HepG2 (cell line): ENCODE measurements around the gene TMEM53. TPM values are rescaled to one million over a fixed set of nuclear protein-coding genes. Genes with fewer than 3 reads are reported as not detected.
A peak's percentile ranks its signal among the peaks of the same experiment; 100 is the strongest.

ENCODE experiments used
- ATAC-seq: fragments of 200-7000 bp; cut with Tn5 transposase; 3 replicates; pipeline ENCODE4 v1.9.1; 2020; ENCODE audit warnings: mild to moderate bottlenecking, moderate library complexity
- BruUV-seq: library from RNA; stranded (reverse); fragments of 400-500 nt; replicated peaks from 2 replicates; lab custom pipeline; 2021; lab: Mats Ljungman, UMichigan
- CTCF ChIA-PET: fragments of 300-600 bp; formaldehyde crosslinking; extraction: SDS; loops from one replicate; lab custom pipeline; 2021; ENCODE audit warnings: low total read pairs, inconsistent platforms, low intra/inter-chr PET ratio; lab: Yijun Ruan, JAX
- POLR2A ChIA-PET: fragments of 350-600 bp; sonication (Branson Sonifier 250); formaldehyde crosslinking; loops from one replicate; lab custom pipeline; 2020; ENCODE audit warnings: antibody characterized with exemption, inconsistent platforms; lab: Yijun Ruan, JAX
- DNase-seq: peaks from one replicate; pipeline ENCODE4 v3.0.0-alpha.2; 2015; ENCODE audit warnings: low spot score
- FAIRE-seq: peaks from 3 replicates; lab custom pipeline; 2011; peaks lifted over from hg19 to GRCh38; lab: Jason Lieb, UNC
- H2AFZ ChIP-seq: one replicate; pipeline ENCODE4 v1.6.1; 2011; ENCODE audit warnings: low read length, inconsistent platforms
- H3K27ac ChIP-seq: fragments of 300-600 bp; 3 replicates; pipeline ENCODE4 v1.8.0; 2011; ENCODE audit warnings: mixed run types, mild to moderate bottlenecking, mixed read lengths, low read length, inconsistent platforms; ENCODE audit not compliant: insufficient read depth; ENCODE audit errors: extremely low read length
- H3K27me3 ChIP-seq, 2 experiments: fragments of 200-600 bp in 1 of 2; 2 replicates in 1 of 2; 3 replicates in 1 of 2; pipeline versions ENCODE4 v1.6.0 to v1.8.0; 2011; ENCODE audit warnings: low read length in 2 of 2, mild to moderate bottlenecking in 2 of 2, moderate library complexity in 2 of 2, inconsistent platforms in 1 of 2; ENCODE audit not compliant: insufficient read depth in 2 of 2, control insufficient read depth in 1 of 2
- H3K36me3 ChIP-seq, 2 experiments: fragments of 200-600 bp in 1 of 2; replicated peaks in 1 of 2; 2 replicates in 1 of 2; 3 replicates in 1 of 2; pipeline versions ENCODE4 v1.5.1 to v1.8.0; 2011; ENCODE audit warnings: low read length in 2 of 2, inconsistent platforms in 1 of 2; ENCODE audit not compliant: insufficient read depth in 2 of 2, control insufficient read depth in 1 of 2
- H3K4me1 ChIP-seq: 2 replicates; pipeline ENCODE4 v1.5.1; 2012; ENCODE audit warnings: low read length, inconsistent platforms; ENCODE audit not compliant: insufficient read depth
- H3K4me2 ChIP-seq: 2 replicates; pipeline ENCODE4 v1.6.0; 2011; ENCODE audit warnings: low read depth, low read length, inconsistent platforms
- H3K4me3 ChIP-seq, 3 experiments: fragments of 200-600 bp in 1 of 3; sonication (generic), shearing (Covaris generic) in 1 of 3; replicated peaks in 1 of 3; 2 replicates each; pipeline ENCODE4 v1.5.1; 2011 to 2016; ENCODE audit warnings: low read length in 3 of 3, inconsistent platforms in 2 of 3, low read depth in 2 of 3, mild to moderate bottlenecking in 2 of 3, control low read depth in 1 of 3, mixed read lengths in 1 of 3; ENCODE audit not compliant: insufficient read depth in 1 of 3
- H3K79me2 ChIP-seq: one replicate; pipeline ENCODE4 v1.6.1; 2011; ENCODE audit warnings: low read length, inconsistent platforms; ENCODE audit not compliant: insufficient read depth
- H3K9ac ChIP-seq: 2 replicates; pipeline ENCODE4 v1.6.0; 2011; ENCODE audit warnings: mild to moderate bottlenecking, low read depth, low read length, inconsistent platforms; ENCODE audit not compliant: insufficient read depth
- H3K9me3 ChIP-seq: 2 replicates; pipeline ENCODE4 v1.5.1; 2012; ENCODE audit warnings: mild to moderate bottlenecking, low read length
- H4K20me1 ChIP-seq: 2 replicates; pipeline ENCODE4 v1.6.0; 2011; ENCODE audit warnings: inconsistent platforms, mild to moderate bottlenecking, low read length, moderate library complexity; ENCODE audit not compliant: insufficient read depth
- ARID4A ChIP-seq: sonication (generic); formaldehyde crosslinking; IDR thresholded peaks from 2 replicates; pipeline ENCODE4 v1.5.0; 2020; ENCODE audit warnings: mild to moderate bottlenecking, missing genetic modification reagents, borderline replicate concordance
- ARNT ChIP-seq: fragments of 450-650 bp; IDR thresholded peaks from 2 replicates; pipeline ENCODE4 v1.6.1; 2017
- BHLHE40 ChIP-seq: IDR thresholded peaks from 2 replicates; pipeline ENCODE4 v1.6.1; 2011; ENCODE audit warnings: low read length, improper control_type of control experiment
- CAMTA2 ChIP-seq: sonication (generic); formaldehyde crosslinking; IDR thresholded peaks from 2 replicates; pipeline ENCODE4 v1.4.0; 2020; ENCODE audit warnings: mild to moderate bottlenecking, missing genetic modification reagents, borderline replicate concordance
- CREB1 ChIP-seq, 2 experiments: fragments of 450-650 bp in 1 of 2; IDR thresholded peaks; 2 replicates each; pipeline ENCODE4 v1.6.1; 2016 to 2017; ENCODE audit warnings: control low read depth in 1 of 2, mild to moderate bottlenecking in 1 of 2, missing compliant biosample characterization in 1 of 2, missing genetic modification characterization in 1 of 2
- CREM ChIP-seq, 2 experiments: sonication (generic) in 1 of 2; formaldehyde crosslinking in 1 of 2; IDR thresholded peaks; 2 replicates each; pipeline versions ENCODE4 v1.4.0 to v1.6.1; 2016 to 2020; ENCODE audit warnings: antibody characterized with exemption in 1 of 2, mild to moderate bottlenecking in 1 of 2, missing genetic modification reagents in 1 of 2
- KDM2A ChIP-seq: sonication (generic); formaldehyde crosslinking; IDR thresholded peaks from 2 replicates; pipeline ENCODE4 v1.4.0; 2020; ENCODE audit warnings: low read depth, missing genetic modification reagents, borderline replicate concordance
- NR2C2 ChIP-seq: sonication (generic); formaldehyde crosslinking; IDR thresholded peaks from 2 replicates; pipeline ENCODE4 v1.4.0; 2020; ENCODE audit warnings: missing genetic modification reagents, mild to moderate bottlenecking, moderate library complexity, borderline replicate concordance
- PATZ1 ChIP-seq: sonication (generic); formaldehyde crosslinking; IDR thresholded peaks from 2 replicates; pipeline ENCODE4 v1.4.0; 2020; ENCODE audit warnings: missing genetic modification reagents
- REPIN1 ChIP-seq: sonication (generic); formaldehyde crosslinking; IDR thresholded peaks from 2 replicates; pipeline ENCODE4 v1.8.0; 2022; ENCODE audit warnings: missing genetic modification reagents, low read depth, mild to moderate bottlenecking, borderline replicate concordance
- TFAP4 ChIP-seq: sonication (generic); IDR thresholded peaks from 2 replicates; pipeline ENCODE4 v1.6.1; 2016; ENCODE audit warnings: low read depth, borderline replicate concordance
- ZBTB38 ChIP-seq: sonication (generic); formaldehyde crosslinking; IDR thresholded peaks from 2 replicates; pipeline ENCODE4 v1.5.1; 2020; ENCODE audit warnings: mild to moderate bottlenecking, missing genetic modification reagents
- ZNF3 ChIP-seq: IDR thresholded peaks from 2 replicates; pipeline ENCODE4 v1.7.0; 2017; ENCODE audit warnings: inconsistent platforms
- ZNF430 ChIP-seq: sonication (generic); formaldehyde crosslinking; IDR thresholded peaks from 2 replicates; pipeline ENCODE4 v1.9.0; 2021; ENCODE audit warnings: mild to moderate bottlenecking, missing genetic modification reagents
- ZNF709 ChIP-seq: sonication (generic); formaldehyde crosslinking; IDR thresholded peaks from 2 replicates; pipeline ENCODE4 v1.5.0; 2020; ENCODE audit warnings: mild to moderate bottlenecking, missing genetic modification reagents
- ZNF766 ChIP-seq: sonication (generic); formaldehyde crosslinking; IDR thresholded peaks from 2 replicates; pipeline ENCODE4 v1.5.0; 2020; ENCODE audit warnings: missing genetic modification reagents, borderline replicate concordance
- WGBS: methylation state at CpG from one replicate; pipeline ENCODE4 v1.1.6; 2017; ENCODE audit warnings: low lambda C conversion rate; 5-methylcytosine and 5-hydroxymethylcytosine counted together
- in situ Hi-C: cut with HindIII; loops from 2 replicates; pipeline ENCODE4 v1.10.0; 2017; ENCODE audit warnings: low pct_unique_long_range_greater_than_20kb; ENCODE audit not compliant: extremely low pct_ligation_motif_present
- intact Hi-C: fragments of 100-400 bp; cut with micrococcal nuclease; formaldehyde crosslinking; loops from one replicate; pipeline ENCODE4 v1.10.0; 2022; ENCODE audit not compliant: unreplicated experiment
- polyA plus RNA-seq, 8 experiments: library from polyadenylated mRNA; depleted of rRNA in 3 of 8; stranded (reverse) in 7 of 8; unstranded in 1 of 8; fragments of >200 nt; fragmentation: Illumina TruSeq in 4 of 8; extraction: Trizol in 4 of 8; gene quantifications; 2 replicates each; pipeline versions ENCODE4 v1.2.1 to v1.2.3, GENCODE V29; 2011 to 2016; ENCODE audit warnings: low read depth in 4 of 8, missing spikeins in 1 of 8, mixed read lengths in 1 of 8; ENCODE audit not compliant: insufficient read depth in 1 of 8
- total RNA-seq, 5 experiments: library from RNA; depleted of rRNA; stranded (reverse); fragments of >200 nt; fragmentation: Illumina TruSeq; extraction: Trizol; gene quantifications; 2 replicates each; pipeline ENCODE4 v1.2.3, GENCODE V29; 2016; ENCODE audit warnings: low read depth in 1 of 5

TMEM53 gene
- total and polyA plus RNA-seq, 2 of the 13 experiments (the other 11 are each of a cell fraction or from before 2014, with no cell fraction given) = 12.6 to 20.2 TPM

DNA sequence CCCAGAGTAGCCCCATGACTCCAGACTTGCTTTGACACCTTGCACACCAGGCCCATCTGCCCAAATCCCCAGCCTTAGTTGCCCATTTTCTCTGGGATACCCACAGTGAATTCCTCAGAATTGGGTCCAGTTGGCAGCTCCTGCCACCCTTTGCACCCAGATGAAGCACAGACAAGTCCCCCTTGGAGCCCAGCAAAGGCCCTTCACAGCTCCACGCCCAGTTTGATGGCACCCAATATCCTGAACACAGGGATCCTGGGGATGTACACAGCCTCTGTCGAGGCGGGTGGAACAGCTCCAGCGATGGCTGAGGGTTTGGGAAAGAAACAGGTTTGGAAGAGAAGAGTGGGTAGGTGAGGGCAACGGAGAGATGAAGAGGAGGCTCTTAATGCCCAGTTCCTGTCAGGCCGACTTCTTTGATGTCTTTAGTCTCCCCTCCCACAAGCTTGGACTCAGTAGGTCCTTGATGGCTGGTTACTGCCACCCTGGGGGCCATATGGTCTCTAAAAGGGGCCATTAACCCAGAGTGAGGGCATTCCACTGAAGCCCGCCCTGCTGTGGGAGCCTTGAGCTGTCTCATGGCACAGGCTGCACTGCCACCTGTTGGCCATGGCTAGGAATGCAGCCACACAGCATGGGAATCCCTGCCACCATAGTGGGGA, 21.7 kb downstream of the TMEM53 start:
- WGBS = 62% methylated on average over 6 of the region's 7 CpGs
- H3K36me3 ChIP-seq = peaks cover 29 to 43% of the 10 kb centered on the region in 2 experiments
- H3K27me3 ChIP-seq = no peaks in the 10 kb centered on the region
- no peak overlapping the region for H2AFZ ChIP-seq
- H3K4me2 ChIP-seq = no peak overlapping the region
- BruUV-seq = no TSS peak
- ATAC-seq = peak; percentile 81
- no peaks in the 10 kb centered on the region for H3K79me2 ChIP-seq
- in situ Hi-C loops (loop anchor here (5.0 kb wide), 1 partner anchor 45 kb away; no protein-coding TSS in a partner anchor), intact Hi-C loops (loop anchor here (1.0 to 5.0 kb wide), 3 partner anchors 43 to 274 kb away; no protein-coding TSS in a partner anchor)
- no peaks in the 10 kb centered on the region for H4K20me1 ChIP-seq
- no peak overlapping the region for H3K4me3 ChIP-seq
- no peaks in the 10 kb centered on the region for H3K9me3 ChIP-seq
- peak; percentile 85 for FAIRE-seq
- DNase-seq = peak; percentile 46
- POLR2A ChIA-PET = interaction anchor here (0.8 to 3.7 kb wide), 7 partner anchors 8 to 78 kb away, joined by 3 to 25 read pairs (median 4); partner anchors contain the start of genes ARMH1, RNU5D-1 and TMEM53
- no peak overlapping the region for H3K9ac ChIP-seq
- CTCF ChIA-PET = interaction anchor here (1.7 to 2.1 kb wide), 2 partner anchors 43 to 45 kb away, joined by 4 to 18 read pairs; no protein-coding TSS in a partner anchor
- H3K27ac ChIP-seq = no peak overlapping the region
- H3K4me1 ChIP-seq = peaks cover 21% of the 10 kb centered on the region
- no peak for TF ChIP-seq NR2C2
- TF ChIP-seq ZBTB38 (CRISPR knock-in tag) = peak; percentile 47; the same call in 1 of the 2 replicates
- TF ChIP-seq KDM2A (CRISPR knock-in tag) = peak; percentile 55; the same call in 1 of the 2 replicates
- TF ChIP-seq TFAP4 = no peak
- no peak for TF ChIP-seq ARNT
- no peak for TF ChIP-seq ZNF766
- no peak for TF ChIP-seq CREB1 (IDR thresholded peaks at IDR 0.05)
- TF ChIP-seq CREB1 (CRISPR knock-in tag; IDR thresholded peaks at IDR 0.05) = peak; percentile 41; the same call in 1 of the 2 replicates
- no peak for TF ChIP-seq ZNF709 (CRISPR knock-in tag)
- no peak for TF ChIP-seq CAMTA2 (CRISPR knock-in tag)
- 0 out of 2 replicates have a peak, but pooled peaks have one; percentile 19 for TF ChIP-seq BHLHE40
- TF ChIP-seq CREM (IDR thresholded peaks at IDR 0.05) = no peak
- TF ChIP-seq CREM (CRISPR knock-in tag; IDR thresholded peaks at IDR 0.05) = no peak
- TF ChIP-seq ZNF430 (CRISPR knock-in tag) = no peak
- TF ChIP-seq ARID4A (CRISPR knock-in tag) = no peak
- TF ChIP-seq ZNF3 (CRISPR knock-in tag) = no peak
- 0 out of 2 replicates have a peak, but pooled peaks have one; percentile 7 for TF ChIP-seq PATZ1 (CRISPR knock-in tag)
- TF ChIP-seq REPIN1 = peak; percentile 54; the same call in 1 of the 2 replicates
